ENCODE data around the gene WARS2.

Gene WARS2

GRCh38 chr1:119007670-119008482 lies 132.6 kb downstream of the WARS2 start:
- no peaks in the 10 kb centered on the region for H4K20me1 ChIP-seq (ENCODE audit: insufficient read depth, low read length)
- no peak overlapping the region for H3K4me2 ChIP-seq (ENCODE audit: low read length)
- H3K36me3 ChIP-seq (ENCODE audit: insufficient read depth, low read length): no peaks in the 10 kb centered on the region
- H3K79me2 ChIP-seq (ENCODE audit: insufficient read depth, low read length): no peaks in the 10 kb centered on the region
- H3F3A ChIP-seq (ENCODE audit: insufficient read depth, low read length): no peaks in the 10 kb centered on the region
- H3K27me3 ChIP-seq (ENCODE audit: insufficient read depth, low read length): no peaks in the 10 kb centered on the region
- no peaks in the 10 kb centered on the region for H3K9me3 ChIP-seq (ENCODE audit: low read length)
- no peak overlapping the region for H3K9ac ChIP-seq (ENCODE audit: low read length)
- no peak overlapping the region for H3K4me3 ChIP-seq (ENCODE audit: low read depth, low read length, poor library complexity, severe bottlenecking)
- no peak overlapping the region for H2AFZ ChIP-seq (ENCODE audit: low read length)
- H3K4me1 ChIP-seq (ENCODE audit: insufficient read depth, low read length, severe bottlenecking): no peaks in the 10 kb centered on the region
- H3K9me2 ChIP-seq (ENCODE audit: low read depth, low read length): no peaks in the 10 kb centered on the region
- TF ChIP-seq CTCF (IDR thresholded peaks at IDR 0.05; ENCODE audit: low read length) (no peak), EZH2 (IDR thresholded peaks at IDR 0.05; ENCODE audit: borderline replicate concordance, low read length) (no peak)
- no peak overlapping the region for H3K27ac ChIP-seq (ENCODE audit: low read depth, low read length, poor library complexity, severe bottlenecking)

GRCh38 chr1:119007339-119007669 lies 133.1 kb downstream of the WARS2 start:
- no peak overlapping the region for H3K4me2 ChIP-seq (ENCODE audit: low read length)
- TF ChIP-seq EZH2 (IDR thresholded peaks at IDR 0.05; ENCODE audit: borderline replicate concordance, low read length) (no peak), CTCF (IDR thresholded peaks at IDR 0.05; ENCODE audit: low read length) (no peak)
- H2AFZ ChIP-seq (ENCODE audit: low read length): no peak overlapping the region
- H3K27ac ChIP-seq (ENCODE audit: low read depth, low read length, poor library complexity, severe bottlenecking): no peak overlapping the region
- no peaks in the 10 kb centered on the region for H3K36me3 ChIP-seq (ENCODE audit: insufficient read depth, low read length)
- H3K4me1 ChIP-seq (ENCODE audit: insufficient read depth, low read length, severe bottlenecking): no peaks in the 10 kb centered on the region
- no peaks in the 10 kb centered on the region for H3K9me3 ChIP-seq (ENCODE audit: low read length)
- H4K20me1 ChIP-seq (ENCODE audit: insufficient read depth, low read length): no peaks in the 10 kb centered on the region
- no peaks in the 10 kb centered on the region for H3F3A ChIP-seq (ENCODE audit: insufficient read depth, low read length)
- H3K79me2 ChIP-seq (ENCODE audit: insufficient read depth, low read length): no peaks in the 10 kb centered on the region
- H3K9me2 ChIP-seq (ENCODE audit: low read depth, low read length): no peaks in the 10 kb centered on the region
- H3K27me3 ChIP-seq (ENCODE audit: insufficient read depth, low read length): no peaks in the 10 kb centered on the region
- H3K4me3 ChIP-seq (ENCODE audit: low read depth, low read length, poor library complexity, severe bottlenecking): no peak overlapping the region
- no peak overlapping the region for H3K9ac ChIP-seq (ENCODE audit: low read length)

- no peak overlapping the region for H2AFZ ChIP-seq (ENCODE audit: low read length)
- no peaks in the 10 kb centered on the region for H3K79me2 ChIP-seq (ENCODE audit: insufficient read depth, low read length)
- TF ChIP-seq CTCF (IDR thresholded peaks at IDR 0.05; ENCODE audit: low read length) (no peak), EZH2 (IDR thresholded peaks at IDR 0.05; ENCODE audit: borderline replicate concordance, low read length) (no peak)
- no peaks in the 10 kb centered on the region for H4K20me1 ChIP-seq (ENCODE audit: insufficient read depth, low read length)
- no peak overlapping the region for H3K9ac ChIP-seq (ENCODE audit: low read length)
- H3K27me3 ChIP-seq (ENCODE audit: insufficient read depth, low read length): no peaks in the 10 kb centered on the region
- no peaks in the 10 kb centered on the region for H3K36me3 ChIP-seq (ENCODE audit: insufficient read depth, low read length)
- no peaks in the 10 kb centered on the region for H3K9me3 ChIP-seq (ENCODE audit: low read length)
- H3K4me1 ChIP-seq (ENCODE audit: insufficient read depth, low read length, severe bottlenecking): no peaks in the 10 kb centered on the region
- no peaks in the 10 kb centered on the region for H3K9me2 ChIP-seq (ENCODE audit: low read depth, low read length)
- no peak overlapping the region for H3K27ac ChIP-seq (ENCODE audit: low read depth, low read length, poor library complexity, severe bottlenecking)
- H3K4me3 ChIP-seq (ENCODE audit: low read depth, low read length, poor library complexity, severe bottlenecking): no peak overlapping the region
- no peaks in the 10 kb centered on the region for H3F3A ChIP-seq (ENCODE audit: insufficient read depth, low read length)
- no peak overlapping the region for H3K4me2 ChIP-seq (ENCODE audit: low read length)
These were observed 133.8 kb downstream of the WARS2 start for GRCh38 chr1:119006406-119007279.

All from OCI-LY1 (cell line).